HUES48 (cell line): ENCODE data around the gene SPCS2.

Experiments used
- H3K27ac ChIP-seq: one replicate; pipeline ENCODE4 v1.7.0; 2013; ENCODE audit warnings: low read depth, low read length, inconsistent platforms
- H3K27me3 ChIP-seq: 2 replicates; pipeline ENCODE4 v1.6.1; 2013; ENCODE audit warnings: mild to moderate bottlenecking, low read length; ENCODE audit not compliant: control insufficient read depth, insufficient read depth
- H3K36me3 ChIP-seq: 2 replicates; pipeline ENCODE4 v1.6.1; 2013; ENCODE audit warnings: low read length; ENCODE audit not compliant: control insufficient read depth, insufficient read depth
- H3K4me1 ChIP-seq: 2 replicates; pipeline ENCODE4 v1.6.1; 2013; ENCODE audit warnings: mild to moderate bottlenecking, low read length; ENCODE audit not compliant: control insufficient read depth, insufficient read depth
- H3K4me3 ChIP-seq: 2 replicates; pipeline ENCODE4 v1.5.1; 2013; ENCODE audit warnings: mild to moderate bottlenecking, low read depth, low read length
- H3K9ac ChIP-seq: 2 replicates; pipeline ENCODE4 v1.6.1; 2013; ENCODE audit warnings: mild to moderate bottlenecking, low read depth, low read length, moderate library complexity
- H3K9me3 ChIP-seq: 2 replicates; pipeline ENCODE4 v1.6.1; 2013; ENCODE audit warnings: low read length; ENCODE audit not compliant: control insufficient read depth, insufficient read depth

SPCS2 gene

GRCh38 chr11:74932169-74932568, 16.9 kb upstream of the SPCS2 start:
- peaks cover 46% of the 10 kb centered on the region for H3K36me3 ChIP-seq
- H3K4me3 ChIP-seq: no peak overlapping the region
- no peaks in the 10 kb centered on the region for H3K27me3 ChIP-seq
- no peak overlapping the region for H3K27ac ChIP-seq
- H3K4me1 ChIP-seq: no peaks in the 10 kb centered on the region
- no peak overlapping the region for H3K9ac ChIP-seq
- H3K9me3 ChIP-seq: no peaks in the 10 kb centered on the region

GRCh38 chr11:74932797-74933196, 16.3 kb upstream of the SPCS2 start:
- no peaks in the 10 kb centered on the region for H3K4me1 ChIP-seq
- no peak overlapping the region for H3K9ac ChIP-seq
- no peak overlapping the region for H3K4me3 ChIP-seq
- no peaks in the 10 kb centered on the region for H3K9me3 ChIP-seq
- H3K27ac ChIP-seq: no peak overlapping the region
- H3K27me3 ChIP-seq: no peaks in the 10 kb centered on the region
- H3K36me3 ChIP-seq: peaks cover 48% of the 10 kb centered on the region

GRCh38 chr11:74933765-74934164, 15.3 kb upstream of the SPCS2 start:
- Histone ChIP-seq H3K27ac (no peak overlapping the region), H3K4me3 (no peak overlapping the region), H3K27me3 (no peaks in the 10 kb centered on the region), H3K9ac (no peak overlapping the region), H3K4me1 (no peaks in the 10 kb centered on the region), H3K36me3 (peaks cover 47% of the 10 kb centered on the region), H3K9me3 (no peaks in the 10 kb centered on the region)

GRCh38 chr11:74935285-74935684, 13.8 kb upstream of the SPCS2 start:
- Histone ChIP-seq H3K4me1 (no peaks in the 10 kb centered on the region), H3K9me3 (no peaks in the 10 kb centered on the region), H3K36me3 (peaks cover 50% of the 10 kb centered on the region), H3K4me3 (no peak overlapping the region), H3K9ac (no peak overlapping the region), H3K27me3 (no peaks in the 10 kb centered on the region), H3K27ac (no peak overlapping the region)

GRCh38 chr11:74936087-74936486, 13.0 kb upstream of the SPCS2 start:
- H3K36me3 ChIP-seq: peaks cover 57% of the 10 kb centered on the region
- no peaks in the 10 kb centered on the region for H3K4me1 ChIP-seq
- no peak overlapping the region for H3K27ac ChIP-seq
- no peak overlapping the region for H3K9ac ChIP-seq
- H3K4me3 ChIP-seq: no peak overlapping the region
- no peaks in the 10 kb centered on the region for H3K27me3 ChIP-seq
- no peaks in the 10 kb centered on the region for H3K9me3 ChIP-seq

- H3K4me3 ChIP-seq: no peak overlapping the region
- no peaks in the 10 kb centered on the region for H3K27me3 ChIP-seq
- peaks cover 56% of the 10 kb centered on the region for H3K36me3 ChIP-seq
- H3K27ac ChIP-seq: no peak overlapping the region
- H3K4me1 ChIP-seq: no peaks in the 10 kb centered on the region
- H3K9me3 ChIP-seq: no peaks in the 10 kb centered on the region
- H3K9ac ChIP-seq: no peak overlapping the region
Measured at GRCh38 chr11:74936976-74937375, 12.1 kb upstream of the SPCS2 start.

- Histone ChIP-seq H3K4me1 (no peaks in the 10 kb centered on the region), H3K27me3 (no peaks in the 10 kb centered on the region), H3K27ac (no peak overlapping the region), H3K36me3 (peaks cover 47% of the 10 kb centered on the region), H3K4me3 (no peak overlapping the region), H3K9ac (no peak overlapping the region), H3K9me3 (no peaks in the 10 kb centered on the region)
Measured at GRCh38 chr11:74937696-74938475, 11.2 kb upstream of the SPCS2 start.

GRCh38 chr11:74941492-74941891, 7.6 kb upstream of the SPCS2 start:
- no peaks in the 10 kb centered on the region for H3K9me3 ChIP-seq
- H3K4me3 ChIP-seq: no peak overlapping the region
- H3K36me3 ChIP-seq: peaks cover 29% of the 10 kb centered on the region
- H3K4me1 ChIP-seq: no peaks in the 10 kb centered on the region
- no peak overlapping the region for H3K9ac ChIP-seq
- no peaks in the 10 kb centered on the region for H3K27me3 ChIP-seq
- H3K27ac ChIP-seq: no peak overlapping the region

GRCh38 chr11:74942073-74942759, 6.8 kb upstream of the SPCS2 start:
- Histone ChIP-seq H3K4me1 (no peaks in the 10 kb centered on the region), H3K27ac (no peak overlapping the region), H3K9ac (no peak overlapping the region), H3K4me3 (no peak overlapping the region), H3K9me3 (no peaks in the 10 kb centered on the region), H3K36me3 (peaks cover 24% of the 10 kb centered on the region), H3K27me3 (no peaks in the 10 kb centered on the region)

- H3K36me3 ChIP-seq: peaks cover 21% of the 10 kb centered on the region
- peak overlapping the region; percentile 44 for H3K27ac ChIP-seq
- H3K4me1 ChIP-seq: peaks cover 6% of the 10 kb centered on the region
Measured at GRCh38 chr11:74948546-74948897, 544 bp upstream of the SPCS2 start.

GRCh38 chr11:74949753-74950137, 679 bp downstream of the SPCS2 start:
- no peaks in the 10 kb centered on the region for H3K9me3 ChIP-seq
- H3K4me3 ChIP-seq: peak overlapping the region; percentile 90
- H3K27me3 ChIP-seq: no peaks in the 10 kb centered on the region
- peak overlapping the region; percentile 76 for H3K27ac ChIP-seq
- peak overlapping the region; percentile 93 for H3K9ac ChIP-seq
- H3K4me1 ChIP-seq: peaks cover 6% of the 10 kb centered on the region
- peaks cover 12% of the 10 kb centered on the region for H3K36me3 ChIP-seq

More at GRCh38 chr11:74948546-74948897, 544 bp upstream of the SPCS2 start:
- Histone ChIP-seq H3K27me3 (no peaks in the 10 kb centered on the region), H3K9ac (peak overlapping the region; percentile 75), H3K9me3 (no peaks in the 10 kb centered on the region), H3K4me3 (peak overlapping the region; percentile 90)
